Esophagus squamous epithelium (tissue), 4 donors: ENCODE data around the gene GRK2.

Experiments used
- POLR2A ChIP-seq, 4 donors: fragments of 450-650 bp; IDR thresholded peaks; one replicate each; pipeline ENCODE4 v1.6.1; 2017; ENCODE audit warnings: antibody characterized with exemption in 4 of 4, mild to moderate bottlenecking in 4 of 4, moderate library complexity in 3 of 4
- TF ChIP-seq, protein P1 (sequence below), 6 experiments: fragments of 450-650 bp in 4 of 6; fragments of 200-600 bp in 2 of 6; sonication (generic) in 2 of 6; IDR thresholded peaks; one replicate each; pipeline ENCODE4 v1.5.1; 2016 to 2019; ENCODE audit warnings: antibody characterized with exemption in 6 of 6, mild to moderate bottlenecking in 4 of 6, moderate library complexity in 4 of 6

- TF ChIP-seq, protein P1, sequence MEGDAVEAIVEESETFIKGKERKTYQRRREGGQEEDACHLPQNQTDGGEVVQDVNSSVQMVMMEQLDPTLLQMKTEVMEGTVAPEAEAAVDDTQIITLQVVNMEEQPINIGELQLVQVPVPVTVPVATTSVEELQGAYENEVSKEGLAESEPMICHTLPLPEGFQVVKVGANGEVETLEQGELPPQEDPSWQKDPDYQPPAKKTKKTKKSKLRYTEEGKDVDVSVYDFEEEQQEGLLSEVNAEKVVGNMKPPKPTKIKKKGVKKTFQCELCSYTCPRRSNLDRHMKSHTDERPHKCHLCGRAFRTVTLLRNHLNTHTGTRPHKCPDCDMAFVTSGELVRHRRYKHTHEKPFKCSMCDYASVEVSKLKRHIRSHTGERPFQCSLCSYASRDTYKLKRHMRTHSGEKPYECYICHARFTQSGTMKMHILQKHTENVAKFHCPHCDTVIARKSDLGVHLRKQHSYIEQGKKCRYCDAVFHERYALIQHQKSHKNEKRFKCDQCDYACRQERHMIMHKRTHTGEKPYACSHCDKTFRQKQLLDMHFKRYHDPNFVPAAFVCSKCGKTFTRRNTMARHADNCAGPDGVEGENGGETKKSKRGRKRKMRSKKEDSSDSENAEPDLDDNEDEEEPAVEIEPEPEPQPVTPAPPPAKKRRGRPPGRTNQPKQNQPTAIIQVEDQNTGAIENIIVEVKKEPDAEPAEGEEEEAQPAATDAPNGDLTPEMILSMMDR (IDR thresholded peaks at IDR 0.05): no peak
- no peak for TF ChIP-seq POLR2A (IDR thresholded peaks at IDR 0.05)
Measured at GRCh38 chr11:67256477-67257135, 9.7 kb upstream of the GRK2 start.
